PC-3 (cell line): ENCODE measurements around the gene CCSER1. TPM values are rescaled to one million over a fixed set of nuclear protein-coding genes. Genes with fewer than 3 reads are reported as not detected.

Source experiments
- ATAC-seq: fragments of 200-7000 bp; cut with Tn5 transposase; 2 replicates; pipeline ENCODE4 v1.9.1; 2020; ENCODE audit warnings: mild to moderate bottlenecking, moderate library complexity
- BruUV-seq: library from RNA; stranded (reverse); fragments of 400-500 nt; replicated peaks from 2 replicates; lab custom pipeline; 2021; lab: Mats Ljungman, UMichigan
- CTCF ChIA-PET: fragments of 300-600 bp; sonication (Branson Sonifier 250); formaldehyde crosslinking; loops from one replicate; lab custom pipeline; 2022; ENCODE audit warnings: antibody characterized with exemption; lab: Charles Lee
- POLR2A ChIA-PET: fragments of 300-600 bp; sonication (Branson Sonifier 250); formaldehyde crosslinking; loops from one replicate; lab custom pipeline; 2022; ENCODE audit warnings: antibody characterized with exemption; ENCODE audit not compliant: unreplicated experiment; lab: Charles Lee
- DNase-seq: peaks from one replicate; pipeline ENCODE4 v3.0.0-alpha.2; 2015
- H2AFZ ChIP-seq: fragments of 300-600 bp; sonication (generic); 2 replicates; pipeline ENCODE4 v1.6.0; 2016; ENCODE audit warnings: antibody characterized with exemption, low read length
- H3F3A ChIP-seq: fragments of 300-600 bp; sonication (generic); one replicate; pipeline ENCODE4 v1.6.0; 2017; ENCODE audit warnings: antibody characterized with exemption, low read length, control low read depth, mild to moderate bottlenecking; ENCODE audit not compliant: unreplicated experiment
- H3K27ac ChIP-seq: fragments of 300-600 bp; sonication (generic); 2 replicates; pipeline ENCODE4 v1.5.1; 2016; ENCODE audit warnings: mild to moderate bottlenecking, low read length
- H3K27me3 ChIP-seq: fragments of 300-600 bp; sonication (generic); 2 replicates; pipeline ENCODE4 v1.6.1; 2016; ENCODE audit warnings: low read length, mixed read lengths
- H3K36me3 ChIP-seq: fragments of 300-600 bp; sonication (generic); 2 replicates; pipeline ENCODE4 v1.6.1; 2016; ENCODE audit warnings: low read depth, mixed run types, low read length, mixed read lengths
- H3K4me1 ChIP-seq: fragments of 300-600 bp; sonication (generic); 2 replicates; pipeline ENCODE4 v1.5.1; 2016; ENCODE audit warnings: low read length; ENCODE audit not compliant: insufficient read depth
- H3K4me2 ChIP-seq: fragments of 300-600 bp; sonication (generic); 2 replicates; pipeline ENCODE4 v1.6.0; 2016; ENCODE audit warnings: low read length
- H3K4me3 ChIP-seq: fragments of 300-600 bp; sonication (generic); 2 replicates; pipeline ENCODE4 v1.5.1; 2016; ENCODE audit warnings: mild to moderate bottlenecking, low read length, mixed read lengths
- H3K79me2 ChIP-seq: fragments of 300-600 bp; sonication (generic); 2 replicates; pipeline ENCODE4 v1.6.1; 2017; ENCODE audit warnings: low read length, mixed read lengths
- H3K9ac ChIP-seq: fragments of 300-600 bp; sonication (generic); 2 replicates; pipeline ENCODE4 v1.6.0; 2016; ENCODE audit warnings: mild to moderate bottlenecking, low read length
- H3K9me2 ChIP-seq: fragments of 300-600 bp; sonication (generic); replicated peaks from 2 replicates; pipeline ENCODE4 v1.6.1; 2016; ENCODE audit warnings: mixed run types, low read length, mixed read lengths
- H3K9me3 ChIP-seq: fragments of 300-600 bp; sonication (generic); 2 replicates; pipeline ENCODE4 v1.6.1; 2016; ENCODE audit warnings: low read length, mixed read lengths
- H4K20me1 ChIP-seq: fragments of 300-600 bp; sonication (generic); 2 replicates; pipeline ENCODE4 v1.6.1; 2016; ENCODE audit warnings: low read length, mixed read lengths
- CTCF ChIP-seq: fragments of 300-600 bp; sonication (generic); conservative IDR thresholded peaks from 2 replicates; pipeline ENCODE4 v1.5.1; 2017; ENCODE audit warnings: antibody characterized with exemption, low read depth, mild to moderate bottlenecking, low read length
- EZH2 ChIP-seq: fragments of 300-600 bp; sonication (generic); IDR thresholded peaks from one replicate; pipeline ENCODE4 v1.6.1; 2017; ENCODE audit warnings: antibody characterized with exemption, mild to moderate bottlenecking, low read length; ENCODE audit not compliant: unreplicated experiment
- EZH2phosphoT487 ChIP-seq: fragments of 300-600 bp; sonication (generic); IDR thresholded peaks from 2 replicates; pipeline ENCODE4 v1.6.1; 2018; ENCODE audit warnings: mild to moderate bottlenecking, antibody characterized with exemption, low read length, borderline replicate concordance
- intact Hi-C: fragments of 100-400 bp; cut with micrococcal nuclease; formaldehyde crosslinking; loops from 2 replicates; pipeline ENCODE4 v1.9.0; 2023
- total RNA-seq: library from RNA; depleted of rRNA; stranded (reverse); fragments of >200 nt; gene quantifications from 2 replicates; pipeline ENCODE4 v1.2.3, GENCODE V29; 2014

CCSER1 gene
- total RNA-seq, 1 experiment from 2014 or later = 6.0 TPM

GRCh38 chr4:90528551-90528950 lies 401.4 kb downstream of the CCSER1 start:
- Histone ChIP-seq H3K4me1 (no peaks in the 10 kb centered on the region), H3K9me3 (no peaks in the 10 kb centered on the region), H3K79me2 (no peaks in the 10 kb centered on the region), H3K36me3 (no peaks in the 10 kb centered on the region), H3K4me2 (no peak overlapping the region), H3K9ac (no peak overlapping the region), H3K27ac (no peak overlapping the region), H3K27me3 (no peaks in the 10 kb centered on the region), H4K20me1 (no peaks in the 10 kb centered on the region), H3K9me2 (no peaks in the 10 kb centered on the region), H2AFZ (no peak overlapping the region), H3K4me3 (no peak overlapping the region), H3F3A (no peaks in the 10 kb centered on the region)
- intact Hi-C loops = no loop called here
- no TSS peak for BruUV-seq
- TF ChIP-seq EZH2phosphoT487 (no peak), CTCF (no peak), EZH2 (no peak)
- DNase-seq (no peak), ATAC-seq (no peak)
- ChIA-PET CTCF (no interaction called here), POLR2A (no interaction called here)

- Histone ChIP-seq H3F3A (no peaks in the 10 kb centered on the region), H3K27ac (no peak overlapping the region), H3K4me3 (no peak overlapping the region), H3K9ac (no peak overlapping the region), H3K4me2 (no peak overlapping the region), H3K4me1 (no peaks in the 10 kb centered on the region), H3K79me2 (no peaks in the 10 kb centered on the region), H3K27me3 (no peaks in the 10 kb centered on the region), H2AFZ (no peak overlapping the region), H3K9me3 (no peaks in the 10 kb centered on the region), H3K36me3 (no peaks in the 10 kb centered on the region), H3K9me2 (no peaks in the 10 kb centered on the region), H4K20me1 (no peaks in the 10 kb centered on the region)
- ChIA-PET POLR2A (no interaction called here), CTCF (no interaction called here)
- BruUV-seq = no TSS peak
- DNase-seq (no peak), ATAC-seq (no peak)
- TF ChIP-seq CTCF = no peak
- TF ChIP-seq EZH2phosphoT487 = no peak
- no peak for TF ChIP-seq EZH2
- intact Hi-C loops = no loop called here
These were observed 409.2 kb downstream of the CCSER1 start for GRCh38 chr4:90536408-90536807.

- Histone ChIP-seq H3K36me3 (no peaks in the 10 kb centered on the region), H3F3A (no peaks in the 10 kb centered on the region), H3K79me2 (no peaks in the 10 kb centered on the region), H4K20me1 (no peaks in the 10 kb centered on the region), H3K9me3 (no peaks in the 10 kb centered on the region), H2AFZ (no peak overlapping the region), H3K27ac (no peak overlapping the region), H3K9ac (no peak overlapping the region), H3K4me2 (no peak overlapping the region), H3K27me3 (no peaks in the 10 kb centered on the region), H3K9me2 (no peaks in the 10 kb centered on the region), H3K4me1 (no peaks in the 10 kb centered on the region), H3K4me3 (no peak overlapping the region)
- intact Hi-C loops = no loop called here
- CTCF ChIA-PET = no interaction called here
- BruUV-seq = no TSS peak
- POLR2A ChIA-PET = no interaction called here
- no peak for TF ChIP-seq EZH2
- no peak for DNase-seq
- no peak for ATAC-seq
These were observed 410.3 kb downstream of the CCSER1 start for GRCh38 chr4:90537491-90537890.
